Measurements from ENCODE around the gene MYO1B. TPM values are rescaled to one million over a fixed set of nuclear protein-coding genes. Genes with fewer than 3 reads are reported as not detected.

The MYO1B gene
- total RNA-seq = 55.7 and 84.5 TPM in 2 replicates

DNA sequence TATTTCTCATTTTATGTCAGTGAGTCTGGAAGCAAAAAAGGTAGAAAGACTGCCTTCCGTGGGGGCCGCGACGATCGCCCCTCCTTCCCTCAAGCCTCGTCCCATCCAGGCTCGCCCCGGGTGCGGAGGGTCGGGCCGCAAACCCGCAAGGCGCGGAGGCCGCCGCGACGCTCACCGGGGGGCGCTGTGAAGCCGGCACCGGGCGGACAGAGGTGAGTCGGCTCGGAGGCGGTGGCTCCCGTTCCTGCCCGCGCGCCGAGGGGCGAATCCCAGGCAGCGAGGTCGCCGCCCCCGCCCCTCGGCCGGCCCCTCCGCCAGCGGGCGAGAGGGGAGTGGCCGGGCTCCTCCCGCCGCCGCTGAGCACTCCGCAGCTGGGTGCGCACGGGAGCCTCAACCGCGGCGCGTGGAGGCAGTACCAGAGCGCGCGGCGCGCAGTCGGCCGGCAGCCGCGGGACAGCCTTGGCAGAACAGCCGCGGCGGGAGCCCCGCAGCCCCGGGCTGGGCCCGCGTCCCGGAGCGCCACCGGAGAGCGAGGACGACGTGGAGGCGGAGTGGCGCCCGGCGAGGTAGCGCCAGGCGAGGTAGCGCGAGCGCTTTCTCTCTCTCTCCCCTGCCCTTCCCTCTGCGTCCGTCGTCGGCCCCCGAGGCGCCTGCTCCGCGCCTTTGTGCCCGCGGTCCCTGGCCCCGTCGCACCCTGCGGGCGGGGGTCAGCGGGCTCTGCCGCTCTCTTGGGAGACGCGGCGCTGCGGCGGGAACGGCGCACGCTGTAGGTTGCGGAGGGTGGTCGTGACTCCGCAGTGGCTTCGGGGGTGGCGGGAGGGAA, at the start of gene MYO1B:
Gene MYO1B (plus strand): TSS at position 359 of the 823 bp plus-strand sequence. CDS start 31,492 bp downstream, outside the sequence.

Other genes starting within 250 kb of the MYO1B start
- gene STAT1, start 231.2 kb upstream of the MYO1B start, total RNA-seq = 51.8 and 59.3 TPM in 2 replicates
- 0.22 and 0.26 TPM in 2 replicates for gene STAT4, start 94.4 kb upstream of the MYO1B start, total RNA-seq

Data from dermis lymphatic vessel endothelial cell (primary cell).